ENCODE results near the gene WIZ.

WIZ gene

GRCh38 chr19:15373644-15374043 is 76.1 kb downstream of the WIZ start:
- no peak for TF ChIP-seq CTCF (IDR thresholded peaks at IDR 0.05; ENCODE audit: control insufficient read depth, insufficient read depth, low read depth, low read length, missing control alignments)
- no peak for DNase-seq (ENCODE audit: low read depth)
- no peak overlapping the region for H3K4me3 ChIP-seq (ENCODE audit: control insufficient read depth, low read depth, low read length)

GRCh38 chr19:15372891-15373301 is 76.9 kb downstream of the WIZ start:
- TF ChIP-seq CTCF (IDR thresholded peaks at IDR 0.05; ENCODE audit: control insufficient read depth, insufficient read depth, low read depth, low read length, missing control alignments), result no peak
- no peak for DNase-seq (ENCODE audit: low read depth)
- H3K4me3 ChIP-seq (ENCODE audit: control insufficient read depth, low read depth, low read length), result no peak overlapping the region

DNA sequence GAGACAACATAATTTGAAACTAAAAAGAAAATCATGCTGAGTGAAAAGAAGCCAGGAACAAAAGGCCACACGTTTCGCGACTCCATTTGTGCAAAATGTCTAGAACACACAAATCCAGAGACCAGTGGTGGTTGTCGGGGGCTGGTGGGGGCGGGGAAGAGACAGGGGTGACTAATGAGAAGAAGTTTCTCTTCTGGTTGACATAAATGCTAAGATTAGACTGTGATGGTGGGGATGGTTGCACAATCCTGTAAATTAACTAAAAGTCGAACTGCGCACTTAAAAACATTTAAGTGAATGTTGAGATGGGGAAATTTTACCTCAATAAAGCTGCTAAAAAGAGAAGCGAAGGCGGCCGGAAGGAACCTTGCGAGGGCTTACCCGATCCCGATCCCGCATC is 77.3 kb downstream of the WIZ start:
- no peak for TF ChIP-seq CTCF (IDR thresholded peaks at IDR 0.05; ENCODE audit: control insufficient read depth, insufficient read depth, low read depth, low read length, missing control alignments)
- H3K4me3 ChIP-seq (ENCODE audit: control insufficient read depth, low read depth, low read length), result no peak overlapping the region
- DNase-seq (ENCODE audit: low read depth), result no peak

DNA sequence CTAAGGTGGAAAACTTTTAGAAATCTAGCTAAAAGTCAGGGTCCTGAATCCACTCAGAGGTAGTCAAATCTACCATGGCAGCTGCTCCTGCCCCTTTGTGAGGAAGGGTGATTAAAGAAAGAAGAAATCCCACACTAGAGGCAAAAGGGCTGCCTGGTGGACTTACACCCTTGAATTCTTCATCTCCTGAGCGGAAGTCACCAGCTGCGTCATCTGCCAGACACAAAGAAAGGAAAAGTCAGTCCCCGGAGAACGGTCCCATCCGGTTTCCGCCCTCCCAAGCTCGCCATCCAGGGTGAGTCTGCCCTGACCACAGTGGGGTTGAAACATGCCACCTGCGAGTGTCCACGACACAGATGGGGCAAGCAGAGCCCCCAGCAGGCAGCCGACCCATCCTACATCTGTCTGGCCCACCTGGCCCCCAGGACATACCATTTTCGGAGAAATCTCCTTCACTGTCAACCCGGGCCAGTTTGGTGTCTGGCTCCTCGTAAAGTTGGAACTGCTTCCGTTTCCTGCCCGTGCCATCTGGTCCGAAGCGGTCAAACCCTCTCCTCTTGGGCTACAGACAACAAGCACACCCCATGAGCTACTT is 77.9 kb downstream of the WIZ start:
- DNase-seq (ENCODE audit: low read depth), result no peak
- no peak for TF ChIP-seq CTCF (IDR thresholded peaks at IDR 0.05; ENCODE audit: control insufficient read depth, insufficient read depth, low read depth, low read length, missing control alignments)
- H3K4me3 ChIP-seq (ENCODE audit: control insufficient read depth, low read depth, low read length), result no peak overlapping the region

DNA sequence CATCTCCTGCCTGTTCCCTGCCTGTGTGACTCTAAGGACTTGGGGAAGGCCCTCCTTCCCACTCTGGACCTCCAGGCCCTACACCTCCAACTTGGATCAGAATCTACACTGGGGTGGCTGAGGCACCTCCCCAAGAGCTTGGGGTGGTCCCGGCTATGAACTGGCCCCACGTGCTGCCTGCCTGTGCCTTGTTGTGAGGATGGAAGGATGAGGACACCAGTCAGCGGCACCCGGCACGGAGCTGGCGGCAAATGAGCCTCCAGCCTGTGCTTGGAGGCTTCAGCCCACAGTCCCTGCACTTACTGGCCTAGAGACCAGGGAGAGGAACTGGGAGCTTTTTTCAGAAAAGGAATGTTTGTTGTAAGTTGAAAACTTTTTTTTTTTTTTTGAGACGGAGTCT is 78.6 kb downstream of the WIZ start:
- H3K4me3 ChIP-seq (ENCODE audit: control insufficient read depth, low read depth, low read length), result no peak overlapping the region
- DNase-seq (ENCODE audit: low read depth), result no peak
- TF ChIP-seq CTCF (IDR thresholded peaks at IDR 0.05; ENCODE audit: control insufficient read depth, insufficient read depth, low read depth, low read length, missing control alignments), result no peak
